CD14-positive monocyte (primary cell): Measurements from ENCODE around the gene TMA16. TPM values are rescaled to one million over a fixed set of nuclear protein-coding genes. Genes with fewer than 3 reads are reported as not detected.
A peak's percentile ranks its signal among the peaks of the same experiment; 100 is the strongest.

Experiments used
- DNase-seq, 3 donors: peaks; one replicate each; pipeline ENCODE4 v3.0.0-alpha.2; 2011 to 2022
- H2AFZ ChIP-seq: 2 replicates; pipeline ENCODE4 v1.6.0; 2012; ENCODE audit warnings: mild to moderate bottlenecking, low read depth, low read length, inconsistent platforms; ENCODE audit not compliant: insufficient read depth, poor library complexity, severe bottlenecking
- H3K27ac ChIP-seq, 2 donors: 1 replicate in 1 of 2; 2 replicates in 1 of 2; pipeline ENCODE4 v1.5.1; 2012 to 2013; ENCODE audit warnings: low read length in 2 of 2, control low read depth in 1 of 2, inconsistent platforms in 1 of 2, low read depth in 1 of 2, mild to moderate bottlenecking in 1 of 2
- H3K27me3 ChIP-seq, 2 donors: one replicate each; pipeline versions ENCODE4 v1.6.0 to v1.6.1; 2011 to 2013; ENCODE audit warnings: low read length in 2 of 2; ENCODE audit not compliant: control insufficient read depth in 2 of 2, insufficient read depth in 2 of 2
- H3K36me3 ChIP-seq, 2 donors: replicated peaks in 1 of 2; 1 replicate in 1 of 2; 2 replicates in 1 of 2; pipeline versions ENCODE4 v1.5.1 to v1.6.1; 2012 to 2013; ENCODE audit warnings: low read length in 2 of 2, control low read depth in 1 of 2, inconsistent platforms in 1 of 2, mild to moderate bottlenecking in 1 of 2; ENCODE audit not compliant: insufficient read depth in 2 of 2, control insufficient read depth in 1 of 2
- H3K4me1 ChIP-seq, 2 donors: 1 replicate in 1 of 2; 2 replicates in 1 of 2; pipeline versions ENCODE4 v1.5.1 to v1.6.1; 2012 to 2013; ENCODE audit warnings: low read length in 2 of 2, control low read depth in 1 of 2, inconsistent platforms in 1 of 2, mild to moderate bottlenecking in 1 of 2, moderate library complexity in 1 of 2; ENCODE audit not compliant: insufficient read depth in 2 of 2, control insufficient read depth in 1 of 2
- H3K4me2 ChIP-seq: replicated peaks from 2 replicates; pipeline ENCODE3; 2012; ENCODE audit warnings: low read length, moderate library complexity, mild to moderate bottlenecking; ENCODE audit not compliant: poor library complexity, severe bottlenecking; ENCODE audit errors: extremely low read depth
- H3K4me3 ChIP-seq, 3 experiments: fragments of 200-600 bp in 1 of 3; sonication (generic) in 1 of 3; replicated peaks in 1 of 3; 1 replicate in 2 of 3; 2 replicates in 1 of 3; pipeline ENCODE4 v1.5.1; 2011 to 2013; ENCODE audit warnings: low read length in 3 of 3, mild to moderate bottlenecking in 3 of 3, control low read depth in 2 of 3, low read depth in 2 of 3, inconsistent platforms in 1 of 3, moderate library complexity in 1 of 3
- H3K79me2 ChIP-seq: 2 replicates; pipeline ENCODE4 v1.6.0; 2012; ENCODE audit warnings: mild to moderate bottlenecking, control low read depth, inconsistent platforms, low read length, moderate library complexity; ENCODE audit not compliant: insufficient read depth
- H3K9ac ChIP-seq: 2 replicates; pipeline ENCODE4 v1.6.0; 2017; ENCODE audit warnings: low read length, mild to moderate bottlenecking; ENCODE audit not compliant: insufficient read depth, poor library complexity, severe bottlenecking
- H3K9me3 ChIP-seq, 2 donors: replicated peaks in 1 of 2; 1 replicate in 1 of 2; 2 replicates in 1 of 2; pipeline versions ENCODE4 v1.5.1 to v1.6.1; 2012 to 2013; ENCODE audit warnings: low read length in 2 of 2, control low read depth in 1 of 2; ENCODE audit not compliant: control insufficient read depth in 1 of 2, insufficient read depth in 1 of 2
- H4K20me1 ChIP-seq: 2 replicates; pipeline ENCODE4 v1.6.0; 2012; ENCODE audit warnings: mild to moderate bottlenecking, low read length, control low read depth, moderate library complexity; ENCODE audit not compliant: insufficient read depth
- H3K27ac Mint-ChIP-seq, 7 donors: one replicate each; pipeline ENCODE4 v1.8.0; 2020; ENCODE audit warnings: mild to moderate bottlenecking in 7 of 7, mixed read lengths in 7 of 7, moderate library complexity in 6 of 7, inconsistent platforms in 2 of 7
- H3K27me3 Mint-ChIP-seq, 3 donors: one replicate each; pipeline ENCODE4 v1.8.0; 2021 to 2022; ENCODE audit warnings: low read depth in 3 of 3, mild to moderate bottlenecking in 3 of 3, mixed read lengths in 3 of 3, moderate library complexity in 3 of 3, inconsistent platforms in 1 of 3
- H3K36me3 Mint-ChIP-seq, 2 donors: one replicate each; pipeline ENCODE4 v1.8.0; 2020; ENCODE audit warnings: mixed read lengths in 2 of 2, inconsistent platforms in 1 of 2, mild to moderate bottlenecking in 1 of 2
- H3K4me1 Mint-ChIP-seq: one replicate; pipeline ENCODE4 v1.8.0; 2020; ENCODE audit warnings: mild to moderate bottlenecking, mixed read lengths
- H3K4me3 Mint-ChIP-seq, 2 donors: one replicate each; pipeline ENCODE4 v1.8.0; 2020; ENCODE audit warnings: mild to moderate bottlenecking in 2 of 2, mixed read lengths in 2 of 2, moderate library complexity in 1 of 2
- H3K9me3 Mint-ChIP-seq, 7 donors: one replicate each; pipeline ENCODE4 v1.8.0; 2020 to 2022; ENCODE audit warnings: mixed read lengths in 7 of 7, mild to moderate bottlenecking in 6 of 7, moderate library complexity in 6 of 7, inconsistent platforms in 2 of 7
- WGBS: methylation state at CpG from one replicate; pipeline ENCODE4 v1.1.5; 2013; ENCODE audit warnings: missing lambda C conversion rate; ENCODE audit not compliant: insufficient coverage; 5-methylcytosine and 5-hydroxymethylcytosine counted together
- intact Hi-C, 2 donors: fragments of 100-400 bp; cut with micrococcal nuclease; formaldehyde crosslinking; loops; one replicate each; pipeline versions ENCODE4 v1.15.0 to v1.15.1; 2023
- polyA plus RNA-seq, 3 donors: library from polyadenylated mRNA; depleted of rRNA in 1 of 3; unstranded in 2 of 3; stranded (reverse) in 1 of 3; fragments of 300-500 nt in 2 of 3; fragments of >200 nt in 1 of 3; fragmentation: Illumina TruSeq in 2 of 3; gene quantifications; 1 replicate in 2 of 3; 2 replicates in 1 of 3; pipeline ENCODE4 v1.2.3, GENCODE V29; 2012 to 2021
- TF ChIP-seq, protein P1 (sequence below): fragments of 200-600 bp; IDR thresholded peaks from one replicate; pipeline ENCODE4 v1.8.0; 2022; ENCODE audit warnings: antibody characterized with exemption, mild to moderate bottlenecking

TMA16 gene
- polyA plus RNA-seq, 3 donors: 7.7 to 8.2 (median 8.2) TPM

DNA sequence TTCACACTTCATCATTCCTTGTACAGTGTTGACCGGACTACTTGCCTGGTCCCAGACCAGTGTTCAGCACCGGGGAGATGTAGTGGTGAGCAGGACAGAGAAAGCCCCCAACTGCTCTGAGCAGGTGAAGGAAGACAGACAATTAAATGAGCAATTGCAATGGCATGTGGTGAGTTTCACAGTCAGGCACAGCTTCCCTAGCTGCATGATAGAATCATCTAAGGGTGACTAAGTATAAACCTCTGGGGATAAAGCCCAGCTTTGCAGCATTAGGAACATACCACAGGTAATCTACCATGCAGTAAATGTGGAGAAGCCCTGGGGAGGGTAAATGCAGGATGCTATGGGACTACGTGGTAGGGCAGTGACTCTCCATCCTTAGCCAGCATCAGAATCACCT, 47.8 kb downstream of the TMA16 start:
- H3K4me3 ChIP-seq: no peak overlapping the region
- H4K20me1 ChIP-seq: peaks cover 100% of the 10 kb centered on the region
- H3K4me3 Mint-ChIP-seq: no peak overlapping the region
- H3K4me2 ChIP-seq: no peak overlapping the region
- TF ChIP-seq, protein P1, sequence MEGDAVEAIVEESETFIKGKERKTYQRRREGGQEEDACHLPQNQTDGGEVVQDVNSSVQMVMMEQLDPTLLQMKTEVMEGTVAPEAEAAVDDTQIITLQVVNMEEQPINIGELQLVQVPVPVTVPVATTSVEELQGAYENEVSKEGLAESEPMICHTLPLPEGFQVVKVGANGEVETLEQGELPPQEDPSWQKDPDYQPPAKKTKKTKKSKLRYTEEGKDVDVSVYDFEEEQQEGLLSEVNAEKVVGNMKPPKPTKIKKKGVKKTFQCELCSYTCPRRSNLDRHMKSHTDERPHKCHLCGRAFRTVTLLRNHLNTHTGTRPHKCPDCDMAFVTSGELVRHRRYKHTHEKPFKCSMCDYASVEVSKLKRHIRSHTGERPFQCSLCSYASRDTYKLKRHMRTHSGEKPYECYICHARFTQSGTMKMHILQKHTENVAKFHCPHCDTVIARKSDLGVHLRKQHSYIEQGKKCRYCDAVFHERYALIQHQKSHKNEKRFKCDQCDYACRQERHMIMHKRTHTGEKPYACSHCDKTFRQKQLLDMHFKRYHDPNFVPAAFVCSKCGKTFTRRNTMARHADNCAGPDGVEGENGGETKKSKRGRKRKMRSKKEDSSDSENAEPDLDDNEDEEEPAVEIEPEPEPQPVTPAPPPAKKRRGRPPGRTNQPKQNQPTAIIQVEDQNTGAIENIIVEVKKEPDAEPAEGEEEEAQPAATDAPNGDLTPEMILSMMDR: no peak
- H3K4me1 ChIP-seq: no peaks in the 10 kb centered on the region
- no peak for DNase-seq
- peaks cover 90 to 99% of the 10 kb centered on the region in 2 donors for H3K36me3 ChIP-seq
- H3K4me1 Mint-ChIP-seq: peaks cover 3% of the 10 kb centered on the region
- no peaks in the 10 kb centered on the region for H3K27me3 ChIP-seq
- intact Hi-C loops: loop anchor here in 1 of 2 donors (10.0 kb wide), 1 partner anchor 57 kb away; no protein-coding TSS in a partner anchor
- H3K79me2 ChIP-seq: peaks cover 4% of the 10 kb centered on the region
- H3K27me3 Mint-ChIP-seq: no peaks in the 10 kb centered on the region
- no peak overlapping the region for H2AFZ ChIP-seq
- H3K36me3 Mint-ChIP-seq: peaks cover 42 to 43% of the 10 kb centered on the region in 2 donors
- H3K27ac Mint-ChIP-seq: peak overlapping the region in 1 of 7 donors; percentile 32
- H3K9me3 Mint-ChIP-seq: no peaks in the 10 kb centered on the region
- no peak overlapping the region for H3K9ac ChIP-seq
- peak overlapping the region in 1 of 2 donors; percentile 37 for H3K27ac ChIP-seq
- H3K9me3 ChIP-seq: no peaks in the 10 kb centered on the region
- no CpG with 5 or more reads among the region's 3 CpGs for WGBS

DNA sequence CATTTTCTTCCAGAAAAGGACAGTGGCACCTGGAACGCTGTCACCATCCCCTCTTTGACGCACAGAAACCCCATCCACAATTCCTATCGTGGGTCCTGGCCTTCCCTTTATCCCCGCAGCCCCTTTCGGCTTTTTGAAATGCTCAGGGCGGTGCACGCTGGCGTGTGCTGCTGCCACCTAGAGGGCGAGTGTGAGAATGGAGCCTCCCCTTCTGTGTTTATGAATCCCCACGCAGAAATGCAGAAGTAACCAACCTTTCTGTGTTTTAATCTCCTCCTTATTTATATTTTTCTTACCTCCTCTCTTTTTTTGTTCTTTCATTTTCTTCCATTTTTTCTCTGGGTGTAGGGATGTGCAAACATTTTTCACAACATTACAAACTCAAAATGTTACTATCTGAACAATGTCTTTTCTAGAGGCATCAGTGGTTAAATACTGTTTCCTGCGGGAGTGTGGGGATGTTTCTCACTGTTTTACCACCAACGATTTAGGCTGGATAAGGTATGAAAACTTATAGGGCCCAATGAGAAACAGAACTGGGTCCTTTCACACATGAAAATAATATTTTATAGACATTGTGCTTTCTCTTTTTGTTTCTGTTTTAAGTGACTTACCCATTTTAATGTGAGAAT, 50.0 kb downstream of the TMA16 start:
- Mint-ChIP-seq H3K36me3 (peaks cover 39% of the 10 kb centered on the region in 2 donors), H3K27me3 (no peaks in the 10 kb centered on the region), H3K4me1 (peaks cover 9% of the 10 kb centered on the region), H3K27ac (no peak overlapping the region), H3K9me3 (no peaks in the 10 kb centered on the region), H3K4me3 (no peak overlapping the region)
- no peak overlapping the region for H3K4me2 ChIP-seq
- no peaks in the 10 kb centered on the region for H3K27me3 ChIP-seq
- peak; percentile 51 to 70 (median 65) for DNase-seq
- no peak overlapping the region for H2AFZ ChIP-seq
- H4K20me1 ChIP-seq: peaks cover 100% of the 10 kb centered on the region
- H3K9me3 ChIP-seq: no peaks in the 10 kb centered on the region
- WGBS: no CpG with 5 or more reads among the region's 12 CpGs
- H3K4me1 ChIP-seq: peaks cover 0 to under 1% of the 10 kb centered on the region in 2 donors
- H3K36me3 ChIP-seq: peaks cover 89 to 98% of the 10 kb centered on the region in 2 donors
- TF ChIP-seq, protein P1: peak; percentile 92
- H3K4me3 ChIP-seq: no peak overlapping the region
- no peak overlapping the region for H3K9ac ChIP-seq
- intact Hi-C loops: loop anchor here in 1 of 2 donors (10.0 kb wide), 1 partner anchor 60 kb away; no protein-coding TSS in a partner anchor
- peak overlapping the region in 1 of 2 donors; percentile 20 for H3K27ac ChIP-seq
- H3K79me2 ChIP-seq: peaks cover 11% of the 10 kb centered on the region
